G401 (cell line): ENCODE measurements around the gene CCHCR1. TPM values are rescaled to one million over a fixed set of nuclear protein-coding genes. Genes with fewer than 3 reads are reported as not detected.
"Not testable (repeated sequence)": the region's sequence is repeated elsewhere in the genome, so short reads cannot be mapped to it uniquely, and the experiment has no call there.

Experiments used
- DNase-seq: peaks from one replicate; pipeline ENCODE4 v3.0.0-alpha.2; 2015; ENCODE audit warnings: low spot score
- in situ Hi-C: cut with HindIII; loops from 2 replicates; pipeline ENCODE4 v1.10.0; 2016; ENCODE audit warnings: low sequenced_read_pairs, mixed read lengths
- total RNA-seq: library from RNA; depleted of rRNA; stranded (reverse); fragments of >200 nt; shearing (Covaris generic); gene quantifications from 2 replicates; pipeline ENCODE4 v1.2.3, GENCODE V29; 2014

Gene CCHCR1
- total RNA-seq, 1 experiment from 2014 or later: 37.5 TPM

- in situ Hi-C loops: no loop called here
- no peak for DNase-seq
Measured at GRCh38 chr6:31186052-31186734, 28.6 kb upstream of the CCHCR1 start.

- DNase-seq, in situ Hi-C loops: not testable (repeated sequence)
Measured at GRCh38 chr6:31185695-31186051, 28.1 kb upstream of the CCHCR1 start.

GRCh38 chr6:31183859-31184258 is 26.3 kb upstream of the CCHCR1 start:
- DNase-seq, in situ Hi-C loops: not testable (repeated sequence)

GRCh38 chr6:31183287-31183686 is 25.7 kb upstream of the CCHCR1 start:
- in situ Hi-C loops, DNase-seq: not testable (repeated sequence)

- in situ Hi-C loops: no loop called here
- DNase-seq: peak; percentile 65
Measured at GRCh38 chr6:31180500-31180899, 22.9 kb upstream of the CCHCR1 start.

GRCh38 chr6:31179896-31180295 is 22.3 kb upstream of the CCHCR1 start:
- in situ Hi-C loops: no loop called here
- no peak for DNase-seq

GRCh38 chr6:31179042-31179386 is 21.4 kb upstream of the CCHCR1 start:
- in situ Hi-C loops: no loop called here
- no peak for DNase-seq

- DNase-seq: no peak
- in situ Hi-C loops: no loop called here
Measured at GRCh38 chr6:31178143-31179041, 20.8 kb upstream of the CCHCR1 start.

- DNase-seq: no peak
- in situ Hi-C loops: no loop called here
Measured at GRCh38 chr6:31175971-31176370, 18.4 kb upstream of the CCHCR1 start.

- in situ Hi-C loops: no loop called here
- DNase-seq: no peak
Measured at GRCh38 chr6:31174378-31174777, 16.8 kb upstream of the CCHCR1 start.

GRCh38 chr6:31173406-31173805 is 15.8 kb upstream of the CCHCR1 start:
- in situ Hi-C loops: no loop called here
- no peak for DNase-seq

GRCh38 chr6:31172973-31173384 is 15.4 kb upstream of the CCHCR1 start:
- in situ Hi-C loops: no loop called here
- DNase-seq: peak; percentile 13

- no peak for DNase-seq
- in situ Hi-C loops: no loop called here
Measured at GRCh38 chr6:31171931-31172905, 14.6 kb upstream of the CCHCR1 start.

- DNase-seq: no peak
- in situ Hi-C loops: no loop called here
Measured at GRCh38 chr6:31170987-31171671, 13.5 kb upstream of the CCHCR1 start.

- DNase-seq: no peak
- in situ Hi-C loops: no loop called here
Measured at GRCh38 chr6:31170600-31170881, 12.9 kb upstream of the CCHCR1 start, which contains the start of gene POU5F1. Gene POU5F1, minus strand, starts transcription at chr6:31170682. Its CDS starts 62 bp downstream, at chr6:31170620.

GRCh38 chr6:31169858-31170599 is 12.4 kb upstream of the CCHCR1 start:
- in situ Hi-C loops, DNase-seq: not testable (repeated sequence)

GRCh38 chr6:31169123-31169857 is 11.7 kb upstream of the CCHCR1 start:
- no peak for DNase-seq
- in situ Hi-C loops: no loop called here

GRCh38 chr6:31168606-31169005 is 11.0 kb upstream of the CCHCR1 start:
- DNase-seq: no peak
- in situ Hi-C loops: no loop called here
